RWPE1 (cell line): Measurements from ENCODE around the gene MRPL58.

Experiments
- CTCF ChIA-PET: fragments of 350-600 bp; sonication (Branson Sonifier 250); formaldehyde crosslinking; extraction: SDS; loops from one replicate; lab custom pipeline; 2021; lab: Yijun Ruan, JAX
- POLR2A ChIA-PET: fragments of 400-600 bp; formaldehyde crosslinking; extraction: SDS; loops from one replicate; lab custom pipeline; 2020; ENCODE audit warnings: antibody characterized with exemption; ENCODE audit not compliant: low non-redundant PET; lab: Yijun Ruan, JAX
- DNase-seq: peaks from one replicate; pipeline ENCODE4 v3.0.0; 2012; ENCODE audit warnings: low spot score
- H3K27ac ChIP-seq: fragments of 450-650 bp; 2 replicates; pipeline ENCODE4 v1.5.1; 2017
- TF ChIP-seq, protein P1 (sequence below): fragments of 450-650 bp; conservative IDR thresholded peaks from 2 replicates; pipeline ENCODE4 v1.5.1; 2017; ENCODE audit warnings: low read depth, mild to moderate bottlenecking

Gene MRPL58

DNA sequence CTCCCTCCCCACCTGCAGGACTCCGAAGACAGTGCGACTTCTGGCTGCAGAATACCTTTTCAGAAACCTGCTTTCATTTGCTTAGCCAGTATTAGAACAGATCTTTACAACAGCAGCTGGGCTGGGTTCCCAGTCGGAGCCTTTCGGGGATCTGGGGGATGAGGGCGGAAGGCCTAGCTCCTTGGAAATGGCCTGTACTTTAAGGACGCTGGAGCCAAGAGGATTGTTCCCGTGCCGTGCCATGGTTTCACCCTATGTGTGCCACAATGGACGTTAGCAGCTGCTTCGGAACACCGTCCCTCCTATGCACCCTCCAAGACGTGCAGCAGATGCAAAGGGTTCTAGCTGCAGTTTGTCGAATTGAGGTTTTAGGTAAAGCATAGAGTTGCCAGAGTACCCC lies 50.7 kb downstream of the MRPL58 start:
- POLR2A ChIA-PET: no interaction called here
- no peak for DNase-seq
- TF ChIP-seq, protein P1, sequence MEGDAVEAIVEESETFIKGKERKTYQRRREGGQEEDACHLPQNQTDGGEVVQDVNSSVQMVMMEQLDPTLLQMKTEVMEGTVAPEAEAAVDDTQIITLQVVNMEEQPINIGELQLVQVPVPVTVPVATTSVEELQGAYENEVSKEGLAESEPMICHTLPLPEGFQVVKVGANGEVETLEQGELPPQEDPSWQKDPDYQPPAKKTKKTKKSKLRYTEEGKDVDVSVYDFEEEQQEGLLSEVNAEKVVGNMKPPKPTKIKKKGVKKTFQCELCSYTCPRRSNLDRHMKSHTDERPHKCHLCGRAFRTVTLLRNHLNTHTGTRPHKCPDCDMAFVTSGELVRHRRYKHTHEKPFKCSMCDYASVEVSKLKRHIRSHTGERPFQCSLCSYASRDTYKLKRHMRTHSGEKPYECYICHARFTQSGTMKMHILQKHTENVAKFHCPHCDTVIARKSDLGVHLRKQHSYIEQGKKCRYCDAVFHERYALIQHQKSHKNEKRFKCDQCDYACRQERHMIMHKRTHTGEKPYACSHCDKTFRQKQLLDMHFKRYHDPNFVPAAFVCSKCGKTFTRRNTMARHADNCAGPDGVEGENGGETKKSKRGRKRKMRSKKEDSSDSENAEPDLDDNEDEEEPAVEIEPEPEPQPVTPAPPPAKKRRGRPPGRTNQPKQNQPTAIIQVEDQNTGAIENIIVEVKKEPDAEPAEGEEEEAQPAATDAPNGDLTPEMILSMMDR: no peak
- CTCF ChIA-PET: interaction anchor here (1.0 to 1.1 kb wide), 3 partner anchors 15 to 138 kb away, joined by 3 to 7 read pairs (median 4); no protein-coding TSS in a partner anchor
- peak overlapping the region; percentile 8 for H3K27ac ChIP-seq

GRCh38 chr17:75063626-75064025 lies 51.2 kb downstream of the MRPL58 start:
- CTCF ChIA-PET: interaction anchor here (1.0 to 1.1 kb wide), 3 partner anchors 15 to 138 kb away, joined by 3 to 7 read pairs (median 4); no protein-coding TSS in a partner anchor

DNA sequence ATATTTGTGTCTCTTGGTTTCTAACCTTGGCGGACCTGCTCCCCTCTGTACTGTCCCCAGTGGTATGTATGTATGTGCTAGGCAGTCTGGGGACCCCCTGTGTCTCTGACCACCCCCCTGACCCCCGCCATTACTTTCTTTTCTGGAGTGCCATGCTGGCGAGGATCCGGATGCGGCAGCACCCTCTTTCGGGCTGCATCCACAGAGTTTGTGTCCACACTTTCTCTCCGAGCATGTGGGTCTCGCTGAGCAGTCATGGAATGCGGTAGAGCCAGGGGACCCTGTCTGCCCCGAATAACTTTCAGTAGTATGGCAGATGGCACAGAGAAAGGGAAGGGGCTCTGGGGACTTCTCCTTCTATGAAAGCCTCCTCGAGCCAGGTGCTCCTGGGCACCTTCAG lies 51.6 kb downstream of the MRPL58 start:
- POLR2A ChIA-PET: no interaction called here
- no peak overlapping the region for H3K27ac ChIP-seq
- no peak for DNase-seq
- CTCF ChIA-PET: interaction anchor here (0.8 to 1.2 kb wide), 3 partner anchors 14 to 50 kb away, joined by 3 to 7 read pairs (median 3); no protein-coding TSS in a partner anchor
- TF ChIP-seq, protein P1: no peak

More at GRCh38 chr17:75063626-75064025, 51.2 kb downstream of the MRPL58 start:
- TF ChIP-seq, protein P1: no peak
- peak overlapping the region; percentile 8 for H3K27ac ChIP-seq
- DNase-seq: no peak
- POLR2A ChIA-PET: no interaction called here

DNA sequence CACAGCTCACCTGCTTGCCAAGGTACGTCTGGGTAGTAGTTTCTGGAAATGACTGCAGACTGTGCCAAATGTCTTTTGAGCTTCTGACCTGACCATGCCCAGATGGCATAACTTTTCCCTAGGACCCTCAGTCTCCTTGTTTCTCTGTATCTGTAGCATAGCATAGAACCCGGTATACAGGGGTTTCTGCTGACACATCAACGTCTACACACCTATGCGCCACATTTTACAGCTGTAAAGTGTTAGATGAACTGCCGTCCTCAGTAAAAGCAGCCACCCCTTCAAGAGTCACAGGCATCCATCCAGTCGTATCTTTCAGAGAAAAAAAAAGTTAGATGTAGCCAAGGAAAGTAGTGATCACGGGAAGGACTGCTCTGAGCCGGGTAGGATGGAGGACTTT lies 52.0 kb downstream of the MRPL58 start:
- ChIA-PET CTCF (interaction anchor here (0.6 to 1.2 kb wide), 3 partner anchors 46 to 102 kb away, joined by 3 read pairs; no protein-coding TSS in a partner anchor), POLR2A (no interaction called here)
- H3K27ac ChIP-seq: peak overlapping the region; percentile 35; the same call in 1 of the 2 replicates
- no peak for DNase-seq
- TF ChIP-seq, protein P1: no peak

- TF ChIP-seq, protein P1: no peak
- ChIA-PET POLR2A (no interaction called here), CTCF (interaction anchor here (0.6 to 1.2 kb wide), 3 partner anchors 45 to 103 kb away, joined by 3 read pairs; no protein-coding TSS in a partner anchor)
- no peak for DNase-seq
- peak overlapping the region; percentile 35 for H3K27ac ChIP-seq
Observed at GRCh38 chr17:75064867-75065561, 52.5 kb downstream of the MRPL58 start.

GRCh38 chr17:75065562-75066151 lies 53.2 kb downstream of the MRPL58 start:
- no peak for DNase-seq
- TF ChIP-seq, protein P1: no peak
- POLR2A ChIA-PET: interaction anchor here (0.7 kb wide), 1 partner anchor 136 kb away, joined by 7 read pairs; no protein-coding TSS in a partner anchor
- peak overlapping the region; percentile 35 for H3K27ac ChIP-seq
- CTCF ChIA-PET: no interaction called here
